ENCODE data around the gene DDA1.

The DDA1 gene

DNA sequence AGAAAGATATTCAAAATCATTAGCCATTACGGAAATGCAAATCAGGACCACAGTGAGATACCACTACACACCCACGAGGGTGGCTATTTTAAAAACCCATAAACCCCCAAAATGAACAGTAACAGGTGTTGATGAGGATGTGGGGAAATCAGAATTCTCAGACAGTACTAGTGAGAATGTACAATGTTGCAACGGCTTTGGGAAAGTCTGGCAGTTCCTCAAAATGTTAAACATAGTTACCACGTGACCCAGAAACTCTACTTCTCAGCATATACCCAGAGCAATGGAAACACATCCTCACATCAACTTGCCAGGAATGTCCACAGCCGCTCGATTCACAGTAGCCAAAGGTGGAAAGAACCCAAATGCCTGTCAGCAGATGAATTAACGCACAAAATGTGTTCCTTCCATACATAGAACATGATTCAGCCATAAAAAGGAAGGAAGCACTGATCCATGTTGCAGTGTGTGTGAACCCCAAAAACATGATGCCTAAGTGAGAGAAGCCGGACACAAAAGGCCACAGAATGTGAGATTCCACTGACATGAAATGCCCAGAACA is 60.7 kb downstream of the DDA1 start:
- no peak for TF ChIP-seq USF1 (IDR thresholded peaks at IDR 0.05)
- no peak for TF ChIP-seq EGR1 (IDR thresholded peaks at IDR 0.05)
- no peak for TF ChIP-seq CREB1 (IDR thresholded peaks at IDR 0.05; ENCODE audit: low read depth)
- no peak for TF ChIP-seq EP300 (IDR thresholded peaks at IDR 0.05; ENCODE audit: borderline replicate concordance)
- TF ChIP-seq TEAD4 (IDR thresholded peaks at IDR 0.05): no peak
- TF ChIP-seq TAF1 (IDR thresholded peaks at IDR 0.05; ENCODE audit: low read depth): no peak
